ENCODE measurements around the gene SLC25A30. TPM values are rescaled to one million over a fixed set of nuclear protein-coding genes. Genes with fewer than 3 reads are reported as not detected.
"Not testable (repeated sequence)": the region's sequence is repeated elsewhere in the genome, so short reads cannot be mapped to it uniquely, and the experiment has no call there.

Gene SLC25A30
- total RNA-seq, 3 donors from 2014 or later = 16.2 to 25.4 (median 22.6) TPM

GRCh38 chr13:45349438-45349837 lies 68.7 kb downstream of the SLC25A30 start:
- Mint-ChIP-seq H3K36me3 (ENCODE audit: insufficient read depth) (peaks cover 22% of the 10 kb centered on the region), H3K9me3 (no peaks in the 10 kb centered on the region), H3K4me3 (no peak overlapping the region), H3K4me1 (ENCODE audit: low read depth) (peaks cover 3% of the 10 kb centered on the region), H3K27me3 (ENCODE audit: low read depth) (no peaks in the 10 kb centered on the region)
- DNase-seq (no peak), ATAC-seq (no peak)

- H3K4me3 Mint-ChIP-seq, DNase-seq, ATAC-seq: not testable (repeated sequence)
Observed at GRCh38 chr13:45344064-45344463, 74.1 kb downstream of the SLC25A30 start.

More at GRCh38 chr13:45344064-45344463, 74.1 kb downstream of the SLC25A30 start:
- not testable (repeated sequence) for H3K27me3 Mint-ChIP-seq (ENCODE audit: low read depth); H3K9me3 Mint-ChIP-seq
- Mint-ChIP-seq H3K36me3 (ENCODE audit: insufficient read depth) (peaks cover 27% of the 10 kb centered on the region), H3K4me1 (ENCODE audit: low read depth) (peaks cover 22% of the 10 kb centered on the region)

Other genes with a start within 250 kb of the SLC25A30 start
- gene KCTD4, start 217.3 kb downstream of the SLC25A30 start, total RNA-seq = not detected
- gene TPT1, start 77.2 kb downstream of the SLC25A30 start, total RNA-seq = 1,000 to 10,000 TPM; 1,937 to 2,193 (median 1,961) TPM
- gene COG3, start 46.6 kb upstream of the SLC25A30 start, total RNA-seq = 10 to 100 TPM; 21.7 to 23.6 (median 22.0) TPM
- not detected for gene ERICH6B, start 197.4 kb upstream of the SLC25A30 start, total RNA-seq

All from activated T-cell treated with anti-CD3 and anti-CD28 coated beads, Interleukin-2, amount 50 U/mL, for 4 hours (primary cell).